BLaER1 (cell line): Measurements from ENCODE around the gene SPACA7.

Experiments
- H3K27ac ChIP-seq: shearing (Covaris generic); formaldehyde crosslinking; 2 replicates; pipeline ENCODE4 v1.8.1; 2022
- H3K27me3 ChIP-seq: shearing (Covaris generic); formaldehyde crosslinking; 2 replicates; pipeline ENCODE4 v1.8.1; 2022
- H3K36me3 ChIP-seq: shearing (Covaris generic); formaldehyde crosslinking; 2 replicates; pipeline ENCODE4 v1.8.1; 2022
- H3K4me1 ChIP-seq: shearing (Covaris generic); formaldehyde crosslinking; 2 replicates; pipeline ENCODE4 v1.8.1; 2022
- H3K4me2 ChIP-seq: shearing (Covaris generic); formaldehyde crosslinking; 2 replicates; pipeline ENCODE4 v1.8.1; 2022
- H3K4me3 ChIP-seq: shearing (Covaris generic); formaldehyde crosslinking; 2 replicates; pipeline ENCODE4 v1.8.1; 2022
- H3K9ac ChIP-seq: shearing (Covaris generic); formaldehyde crosslinking; 2 replicates; pipeline ENCODE4 v1.8.1; 2022
- H3K9me3 ChIP-seq: shearing (Covaris generic); formaldehyde crosslinking; 2 replicates; pipeline ENCODE4 v1.8.1; 2022
- H4K20me1 ChIP-seq: shearing (Covaris generic); formaldehyde crosslinking; 2 replicates; pipeline ENCODE4 v1.8.1; 2022
- Cebpa-rat ChIP-seq: shearing (Covaris generic); IDR thresholded peaks from 2 replicates; pipeline ENCODE4 v1.8.1; 2022

The SPACA7 gene

GRCh38 chr13:112452380-112453206 lies 76.4 kb downstream of the SPACA7 start:
- peak overlapping the region; percentile 52 for H3K4me2 ChIP-seq
- peaks cover 26% of the 10 kb centered on the region for H3K4me1 ChIP-seq
- no peak for TF ChIP-seq Cebpa-rat
- no peaks in the 10 kb centered on the region for H3K9me3 ChIP-seq
- H4K20me1 ChIP-seq: no peaks in the 10 kb centered on the region
- H3K27me3 ChIP-seq: no peaks in the 10 kb centered on the region
- H3K4me3 ChIP-seq: no peak overlapping the region
- H3K9ac ChIP-seq: no peak overlapping the region
- H3K27ac ChIP-seq: no peak overlapping the region
- no peaks in the 10 kb centered on the region for H3K36me3 ChIP-seq

- Histone ChIP-seq H3K9ac (no peak overlapping the region), H3K4me1 (peaks cover 26% of the 10 kb centered on the region), H3K4me3 (no peak overlapping the region), H3K27me3 (no peaks in the 10 kb centered on the region), H3K4me2 (peak overlapping the region; percentile 52), H3K27ac (no peak overlapping the region), H4K20me1 (no peaks in the 10 kb centered on the region), H3K9me3 (no peaks in the 10 kb centered on the region), H3K36me3 (no peaks in the 10 kb centered on the region)
- no peak for TF ChIP-seq Cebpa-rat
These were observed 77.2 kb downstream of the SPACA7 start for GRCh38 chr13:112453207-112453829.

GRCh38 chr13:112453874-112454647 lies 77.9 kb downstream of the SPACA7 start:
- Histone ChIP-seq H3K36me3 (no peaks in the 10 kb centered on the region), H3K27ac (no peak overlapping the region), H3K9me3 (peaks cover 3% of the 10 kb centered on the region; the same call in 1 of the 2 replicates), H4K20me1 (no peaks in the 10 kb centered on the region), H3K4me1 (peaks cover 26% of the 10 kb centered on the region), H3K4me3 (no peak overlapping the region), H3K27me3 (no peaks in the 10 kb centered on the region), H3K9ac (no peak overlapping the region), H3K4me2 (peak overlapping the region; percentile 52; the same call in 1 of the 2 replicates)
- no peak for TF ChIP-seq Cebpa-rat

- Histone ChIP-seq H3K27ac (no peak overlapping the region), H3K27me3 (no peaks in the 10 kb centered on the region), H3K4me2 (no peak overlapping the region), H3K9ac (no peak overlapping the region), H3K36me3 (no peaks in the 10 kb centered on the region; the same call in 1 of the 2 replicates), H3K9me3 (peaks cover 8% of the 10 kb centered on the region), H3K4me3 (no peak overlapping the region), H4K20me1 (no peaks in the 10 kb centered on the region), H3K4me1 (peaks cover 26% of the 10 kb centered on the region)
- no peak for TF ChIP-seq Cebpa-rat
These were observed 78.6 kb downstream of the SPACA7 start for GRCh38 chr13:112454648-112455334.

GRCh38 chr13:112455476-112456059 lies 79.4 kb downstream of the SPACA7 start:
- Histone ChIP-seq H3K27me3 (no peaks in the 10 kb centered on the region), H3K4me3 (no peak overlapping the region), H3K36me3 (no peaks in the 10 kb centered on the region; the same call in 1 of the 2 replicates)

GRCh38 chr13:112456138-112457056 lies 80.2 kb downstream of the SPACA7 start:
- Histone ChIP-seq H3K4me3 (no peak overlapping the region), H3K4me2 (no peak overlapping the region), H3K4me1 (peaks cover 25% of the 10 kb centered on the region), H3K27ac (no peak overlapping the region), H3K9ac (no peak overlapping the region), H4K20me1 (no peaks in the 10 kb centered on the region), H3K9me3 (peaks cover 16% of the 10 kb centered on the region), H3K27me3 (no peaks in the 10 kb centered on the region), H3K36me3 (peaks cover 2% of the 10 kb centered on the region; the same call in 1 of the 2 replicates)
- TF ChIP-seq Cebpa-rat: no peak

More at GRCh38 chr13:112455476-112456059, 79.4 kb downstream of the SPACA7 start:
- no peak for TF ChIP-seq Cebpa-rat
- no peaks in the 10 kb centered on the region for H4K20me1 ChIP-seq
- no peak overlapping the region for H3K4me2 ChIP-seq
- H3K4me1 ChIP-seq: peaks cover 26% of the 10 kb centered on the region
- no peak overlapping the region for H3K9ac ChIP-seq
- H3K9me3 ChIP-seq: peaks cover 13% of the 10 kb centered on the region
- no peak overlapping the region for H3K27ac ChIP-seq

GRCh38 chr13:112457081-112457480 lies 80.9 kb downstream of the SPACA7 start:
- no peak overlapping the region for H3K27ac ChIP-seq
- no peak overlapping the region for H3K4me3 ChIP-seq
- H3K9me3 ChIP-seq: peaks cover 23% of the 10 kb centered on the region
- TF ChIP-seq Cebpa-rat: no peak
- peaks cover 5% of the 10 kb centered on the region; the same call in 1 of the 2 replicates for H3K36me3 ChIP-seq
- H3K4me2 ChIP-seq: no peak overlapping the region
- H3K4me1 ChIP-seq: peaks cover 23% of the 10 kb centered on the region
- no peak overlapping the region for H3K9ac ChIP-seq
- no peaks in the 10 kb centered on the region for H3K27me3 ChIP-seq
- no peaks in the 10 kb centered on the region for H4K20me1 ChIP-seq

- no peak for TF ChIP-seq Cebpa-rat
- Histone ChIP-seq H3K9me3 (peaks cover 27% of the 10 kb centered on the region), H3K4me2 (no peak overlapping the region), H3K9ac (no peak overlapping the region), H4K20me1 (no peaks in the 10 kb centered on the region), H3K27me3 (no peaks in the 10 kb centered on the region), H3K27ac (no peak overlapping the region), H3K4me3 (no peak overlapping the region), H3K36me3 (peaks cover 5% of the 10 kb centered on the region; the same call in 1 of the 2 replicates), H3K4me1 (peaks cover 19% of the 10 kb centered on the region)
These were observed 81.3 kb downstream of the SPACA7 start for GRCh38 chr13:112457485-112457884.
